SK-N-SH (cell line): ENCODE data around the gene NFKBIE. TPM values are rescaled to one million over a fixed set of nuclear protein-coding genes. Genes with fewer than 3 reads are reported as not detected.

Experiments used
- CTCF ChIA-PET: fragments of 300-600, 350-600 bp; formaldehyde crosslinking; extraction: SDS; loops from one replicate; lab custom pipeline; 2021; lab: Yijun Ruan, JAX
- POLR2A ChIA-PET: fragments of 350-600 bp; sonication (Branson Sonifier 250); formaldehyde crosslinking; extraction: SDS; loops from one replicate; lab custom pipeline; 2020; ENCODE audit warnings: antibody characterized with exemption, inconsistent platforms; lab: Yijun Ruan, JAX
- DNase-seq: peaks from one replicate; pipeline ENCODE4 v3.0.0; 2012
- H2AFZ ChIP-seq: fragments of 200-600 bp; sonication (generic); 2 replicates; pipeline ENCODE4 v1.8.1; 2016; ENCODE audit warnings: antibody characterized with exemption, mild to moderate bottlenecking, low read depth
- H3F3A ChIP-seq: fragments of 200-600 bp; sonication (generic); replicated peaks from 2 replicates; pipeline ENCODE3; 2016; ENCODE audit warnings: antibody characterized with exemption, mild to moderate bottlenecking; ENCODE audit not compliant: insufficient read depth
- H3K27ac ChIP-seq, 2 experiments: fragments of 200-500 bp in 1 of 2; fragments of 200-600 bp in 1 of 2; sonication (Bioruptor generic) in 1 of 2; sonication (generic), shearing (Covaris generic) in 1 of 2; 2 replicates each; pipeline versions ENCODE4 v1.5.1 to v1.6.1; 2014 to 2016; ENCODE audit warnings: low read depth in 2 of 2, inconsistent platforms in 1 of 2, low read length in 1 of 2, mild to moderate bottlenecking in 1 of 2, mixed read lengths in 1 of 2
- H3K27me3 ChIP-seq: fragments of 200-600 bp; sonication (generic), shearing (Covaris generic); 2 replicates; pipeline ENCODE4 v1.6.1; 2016; ENCODE audit warnings: mixed run types; ENCODE audit not compliant: insufficient read depth
- H3K36me3 ChIP-seq, 2 experiments: fragments of 200-500 bp in 1 of 2; fragments of 200-600 bp in 1 of 2; sonication (Bioruptor generic) in 1 of 2; sonication (generic) in 1 of 2; replicated peaks in 1 of 2; 2 replicates each; pipeline versions ENCODE3 to v1.5.1; 2014 to 2016; ENCODE audit warnings: low read length in 1 of 2, mild to moderate bottlenecking in 1 of 2; ENCODE audit not compliant: insufficient read depth in 2 of 2, control insufficient read depth in 1 of 2
- H3K4me1 ChIP-seq, 2 experiments: fragments of 200-500 bp in 1 of 2; fragments of 200-600 bp in 1 of 2; sonication (Bioruptor generic) in 1 of 2; sonication (generic), shearing (Covaris generic) in 1 of 2; 2 replicates each; pipeline versions ENCODE4 v1.5.1 to v1.6.1; 2014 to 2016; ENCODE audit warnings: low read depth in 1 of 2, low read length in 1 of 2, mixed run types in 1 of 2; ENCODE audit not compliant: insufficient read depth in 2 of 2, control insufficient read depth in 1 of 2
- H3K4me2 ChIP-seq: fragments of 200-600 bp; sonication (generic), shearing (Covaris generic); 2 replicates; pipeline ENCODE4 v1.6.1; 2017; ENCODE audit warnings: mixed run types
- H3K4me3 ChIP-seq, 2 experiments: fragments of 200-500 bp in 1 of 2; fragments of 200-600 bp in 1 of 2; sonication (Bioruptor generic) in 1 of 2; sonication (generic), shearing (Covaris generic) in 1 of 2; 2 replicates each; pipeline versions ENCODE4 v1.5.1 to v1.8.1; 2014 to 2016; ENCODE audit warnings: low read depth in 2 of 2, inconsistent platforms in 1 of 2, low read length in 1 of 2, mild to moderate bottlenecking in 1 of 2, mixed read lengths in 1 of 2, moderate library complexity in 1 of 2
- H3K79me2 ChIP-seq: fragments of 200-600 bp; sonication (generic); 2 replicates; pipeline ENCODE4 v1.8.1; 2017; ENCODE audit warnings: mild to moderate bottlenecking; ENCODE audit not compliant: insufficient read depth
- H3K9ac ChIP-seq: fragments of 200-600 bp; sonication (generic); 2 replicates; pipeline ENCODE4 v1.6.1; 2017; ENCODE audit warnings: mixed run types
- H3K9me2 ChIP-seq: fragments of 200-600 bp; sonication (generic); 2 replicates; pipeline ENCODE4 v1.6.1; 2017; ENCODE audit warnings: mixed run types
- H3K9me3 ChIP-seq: fragments of 200-600 bp; sonication (generic); 2 replicates; pipeline ENCODE4 v1.6.1; 2017; ENCODE audit warnings: mixed run types, mild to moderate bottlenecking, moderate library complexity
- H4K20me1 ChIP-seq: fragments of 200-600 bp; sonication (generic); 2 replicates; pipeline ENCODE4 v1.6.1; 2017; ENCODE audit warnings: mild to moderate bottlenecking, mixed run types; ENCODE audit not compliant: insufficient read depth
- CHD2 ChIP-seq: fragments of 150-350 bp; IDR thresholded peaks from 2 replicates; pipeline ENCODE4 v1.6.1; 2018; ENCODE audit warnings: low read length; ENCODE audit not compliant: partially characterized antibody
- ELF1 ChIP-seq: IDR thresholded peaks from 2 replicates; pipeline ENCODE4 v1.4.0; 2012
- EP300 ChIP-seq, 2 experiments: IDR thresholded peaks; 2 replicates each; pipeline versions ENCODE4 v1.4.0 to v1.6.1; 2012; ENCODE audit warnings: borderline replicate concordance in 1 of 2, low read depth in 1 of 2, low read length in 1 of 2
- FOXJ3 ChIP-seq: sonication (generic); formaldehyde crosslinking; IDR thresholded peaks from 2 replicates; pipeline ENCODE4 v1.5.1; 2020; ENCODE audit warnings: mild to moderate bottlenecking, missing genetic modification reagents
- GABPA ChIP-seq: IDR thresholded peaks from 2 replicates; pipeline ENCODE4 v1.4.0; 2012; ENCODE audit warnings: low read depth, mild to moderate bottlenecking
- GATA2 ChIP-seq: sonication (generic); formaldehyde crosslinking; IDR thresholded peaks from 2 replicates; pipeline ENCODE4 v1.5.0; 2020; ENCODE audit warnings: mild to moderate bottlenecking, missing genetic modification reagents
- MEF2A ChIP-seq: IDR thresholded peaks from 2 replicates; pipeline ENCODE4 v1.4.0; 2012; ENCODE audit warnings: low read depth, borderline replicate concordance
- NRF1 ChIP-seq: IDR thresholded peaks from 2 replicates; pipeline ENCODE4 v1.6.1; 2012; ENCODE audit warnings: low read depth, mild to moderate bottlenecking, low read length
- POLR2AphosphoS5 ChIP-seq: IDR thresholded peaks from 2 replicates; pipeline ENCODE4 v1.6.1; 2012; ENCODE audit warnings: low read depth, low read length
- RCOR1 ChIP-seq: fragments of 150-350 bp; IDR thresholded peaks from 2 replicates; pipeline ENCODE4 v1.6.1; 2017; ENCODE audit warnings: antibody characterized with exemption, low read length
- RFX5 ChIP-seq: IDR thresholded peaks from 2 replicates; pipeline ENCODE4 v1.6.1; 2012; ENCODE audit warnings: mild to moderate bottlenecking, improper control_type of control experiment, low read length
- SIN3A ChIP-seq: IDR thresholded peaks from 2 replicates; pipeline ENCODE4 v1.6.1; 2012; ENCODE audit warnings: low read depth, mild to moderate bottlenecking, low read length, moderate library complexity, borderline replicate concordance
- TAF1 ChIP-seq: IDR thresholded peaks from 2 replicates; pipeline ENCODE4 v1.6.1; 2012; ENCODE audit warnings: low read depth, mild to moderate bottlenecking, low read length, moderate library complexity, borderline replicate concordance
- TCF12 ChIP-seq: IDR thresholded peaks from 2 replicates; pipeline ENCODE4 v1.4.0; 2012
- WGBS: methylation state at CpG from one replicate; pipeline ENCODE4 v1.1.6; 2017; ENCODE audit warnings: low lambda C conversion rate; 5-methylcytosine and 5-hydroxymethylcytosine counted together
- polyA plus RNA-seq, 3 experiments: library from polyadenylated mRNA; depleted of rRNA; stranded (reverse); fragments of >200 nt; gene quantifications; 2 replicates each; pipeline ENCODE4 v1.2.3, GENCODE V29; 2012
- TF ChIP-seq, protein P1 (sequence below): IDR thresholded peaks from 2 replicates; pipeline ENCODE4 v1.6.1; 2012; ENCODE audit warnings: mild to moderate bottlenecking, low read depth, low read length, moderate library complexity
- TF ChIP-seq, protein P2 (sequence below): IDR thresholded peaks from 2 replicates; pipeline ENCODE4; 2012
- TF ChIP-seq, protein P3 (sequence below): fragments of 150-350 bp; IDR thresholded peaks from 2 replicates; pipeline ENCODE4 v1.6.1; 2016; ENCODE audit warnings: mild to moderate bottlenecking, low read depth, low read length
- TF ChIP-seq, protein P4 (sequence below): fragments of 150-350 bp; IDR thresholded peaks from 2 replicates; pipeline ENCODE4 v1.6.1; 2017; ENCODE audit warnings: antibody characterized with exemption, low read length, low read depth, borderline replicate concordance
- TF ChIP-seq, protein P5 (sequence below): fragments of 200-600 bp; sonication (generic); IDR thresholded peaks from 2 replicates; pipeline ENCODE4 v1.6.1; 2017; ENCODE audit warnings: antibody characterized with exemption, mild to moderate bottlenecking, moderate library complexity

The NFKBIE gene
- polyA plus RNA-seq, 1 of the 3 experiments (the other 2 are of a cell fraction): 5.8 TPM

DNA sequence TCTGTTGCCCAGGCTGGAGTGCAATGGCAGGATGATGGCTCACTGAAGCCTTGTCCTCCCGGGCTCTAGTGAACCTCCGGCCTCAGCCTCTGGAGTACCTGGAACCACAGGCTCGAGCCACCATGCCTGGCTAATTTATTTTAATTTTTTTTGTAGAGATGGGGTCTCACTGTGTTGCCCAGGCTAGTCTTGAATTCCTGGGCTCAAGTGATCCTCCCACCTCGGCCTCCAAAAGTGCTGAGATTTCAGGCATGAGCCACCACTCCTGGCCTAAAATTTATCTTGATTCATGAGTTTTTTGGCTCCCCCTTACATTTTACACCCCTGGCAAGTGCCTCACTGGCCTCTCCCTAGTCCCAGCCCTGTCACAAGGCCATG is 44.4 kb downstream of the NFKBIE start:
- no peak for DNase-seq
- H3K27ac ChIP-seq: peak overlapping the region in 1 of 2 experiments; percentile 98; a peak in 2 of 4 replicates
- peaks cover 7% of the 10 kb centered on the region; the same call in 1 of the 2 replicates for H3K79me2 ChIP-seq
- H2AFZ ChIP-seq: no peak overlapping the region
- no peak overlapping the region for H3K4me2 ChIP-seq
- H3F3A ChIP-seq: peaks cover 7% of the 10 kb centered on the region
- H3K36me3 ChIP-seq: no peaks in the 10 kb centered on the region
- H3K9ac ChIP-seq: no peak overlapping the region
- H4K20me1 ChIP-seq: no peaks in the 10 kb centered on the region
- peaks cover 17 to 60% of the 10 kb centered on the region in 2 experiments for H3K4me1 ChIP-seq
- ChIA-PET CTCF (interaction anchor here (0.6 to 13.7 kb wide), 20 partner anchors 9 to 138 kb away, joined by 3 to 224 read pairs (median 4); partner anchors contain the start of genes HSP90AB1 and SLC35B2), POLR2A (interaction anchor here (1.2 to 4.7 kb wide), 5 partner anchors 13 to 48 kb away, joined by 3 to 49 read pairs (median 4); partner anchors contain the start of genes HSP90AB1 and SLC35B2)
- WGBS: 88% methylated on average over 4 of the region's 4 CpGs
- H3K9me3 ChIP-seq: no peaks in the 10 kb centered on the region
- no peaks in the 10 kb centered on the region for H3K9me2 ChIP-seq
- TF ChIP-seq, protein P1, sequence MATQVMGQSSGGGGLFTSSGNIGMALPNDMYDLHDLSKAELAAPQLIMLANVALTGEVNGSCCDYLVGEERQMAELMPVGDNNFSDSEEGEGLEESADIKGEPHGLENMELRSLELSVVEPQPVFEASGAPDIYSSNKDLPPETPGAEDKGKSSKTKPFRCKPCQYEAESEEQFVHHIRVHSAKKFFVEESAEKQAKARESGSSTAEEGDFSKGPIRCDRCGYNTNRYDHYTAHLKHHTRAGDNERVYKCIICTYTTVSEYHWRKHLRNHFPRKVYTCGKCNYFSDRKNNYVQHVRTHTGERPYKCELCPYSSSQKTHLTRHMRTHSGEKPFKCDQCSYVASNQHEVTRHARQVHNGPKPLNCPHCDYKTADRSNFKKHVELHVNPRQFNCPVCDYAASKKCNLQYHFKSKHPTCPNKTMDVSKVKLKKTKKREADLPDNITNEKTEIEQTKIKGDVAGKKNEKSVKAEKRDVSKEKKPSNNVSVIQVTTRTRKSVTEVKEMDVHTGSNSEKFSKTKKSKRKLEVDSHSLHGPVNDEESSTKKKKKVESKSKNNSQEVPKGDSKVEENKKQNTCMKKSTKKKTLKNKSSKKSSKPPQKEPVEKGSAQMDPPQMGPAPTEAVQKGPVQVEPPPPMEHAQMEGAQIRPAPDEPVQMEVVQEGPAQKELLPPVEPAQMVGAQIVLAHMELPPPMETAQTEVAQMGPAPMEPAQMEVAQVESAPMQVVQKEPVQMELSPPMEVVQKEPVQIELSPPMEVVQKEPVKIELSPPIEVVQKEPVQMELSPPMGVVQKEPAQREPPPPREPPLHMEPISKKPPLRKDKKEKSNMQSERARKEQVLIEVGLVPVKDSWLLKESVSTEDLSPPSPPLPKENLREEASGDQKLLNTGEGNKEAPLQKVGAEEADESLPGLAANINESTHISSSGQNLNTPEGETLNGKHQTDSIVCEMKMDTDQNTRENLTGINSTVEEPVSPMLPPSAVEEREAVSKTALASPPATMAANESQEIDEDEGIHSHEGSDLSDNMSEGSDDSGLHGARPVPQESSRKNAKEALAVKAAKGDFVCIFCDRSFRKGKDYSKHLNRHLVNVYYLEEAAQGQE: no peak
- TF ChIP-seq, protein P2, sequence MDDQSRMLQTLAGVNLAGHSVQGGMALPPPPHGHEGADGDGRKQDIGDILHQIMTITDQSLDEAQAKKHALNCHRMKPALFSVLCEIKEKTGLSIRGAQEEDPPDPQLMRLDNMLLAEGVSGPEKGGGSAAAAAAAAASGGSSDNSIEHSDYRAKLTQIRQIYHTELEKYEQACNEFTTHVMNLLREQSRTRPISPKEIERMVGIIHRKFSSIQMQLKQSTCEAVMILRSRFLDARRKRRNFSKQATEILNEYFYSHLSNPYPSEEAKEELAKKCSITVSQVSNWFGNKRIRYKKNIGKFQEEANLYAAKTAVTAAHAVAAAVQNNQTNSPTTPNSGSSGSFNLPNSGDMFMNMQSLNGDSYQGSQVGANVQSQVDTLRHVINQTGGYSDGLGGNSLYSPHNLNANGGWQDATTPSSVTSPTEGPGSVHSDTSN: no peak
- TF ChIP-seq GABPA (no peak), CHD2 (no peak), TCF12 (no peak), MEF2A (no peak), ELF1 (no peak), SIN3A (no peak), POLR2AphosphoS5 (no peak), GATA2 (CRISPR knock-in tag) (no peak), NRF1 (no peak), TAF1 (no peak), RFX5 (no peak), RCOR1 (no peak), FOXJ3 (CRISPR knock-in tag) (no peak), EP300 (IDR thresholded peaks at IDR 0.05; ENCODE audit: borderline replicate concordance in 1 of 2, low read depth in 1 of 2, low read length in 1 of 2) (no peak)
- TF ChIP-seq, protein P3, sequence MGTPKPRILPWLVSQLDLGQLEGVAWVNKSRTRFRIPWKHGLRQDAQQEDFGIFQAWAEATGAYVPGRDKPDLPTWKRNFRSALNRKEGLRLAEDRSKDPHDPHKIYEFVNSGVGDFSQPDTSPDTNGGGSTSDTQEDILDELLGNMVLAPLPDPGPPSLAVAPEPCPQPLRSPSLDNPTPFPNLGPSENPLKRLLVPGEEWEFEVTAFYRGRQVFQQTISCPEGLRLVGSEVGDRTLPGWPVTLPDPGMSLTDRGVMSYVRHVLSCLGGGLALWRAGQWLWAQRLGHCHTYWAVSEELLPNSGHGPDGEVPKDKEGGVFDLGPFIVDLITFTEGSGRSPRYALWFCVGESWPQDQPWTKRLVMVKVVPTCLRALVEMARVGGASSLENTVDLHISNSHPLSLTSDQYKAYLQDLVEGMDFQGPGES: no peak
- TF ChIP-seq, protein P4, sequence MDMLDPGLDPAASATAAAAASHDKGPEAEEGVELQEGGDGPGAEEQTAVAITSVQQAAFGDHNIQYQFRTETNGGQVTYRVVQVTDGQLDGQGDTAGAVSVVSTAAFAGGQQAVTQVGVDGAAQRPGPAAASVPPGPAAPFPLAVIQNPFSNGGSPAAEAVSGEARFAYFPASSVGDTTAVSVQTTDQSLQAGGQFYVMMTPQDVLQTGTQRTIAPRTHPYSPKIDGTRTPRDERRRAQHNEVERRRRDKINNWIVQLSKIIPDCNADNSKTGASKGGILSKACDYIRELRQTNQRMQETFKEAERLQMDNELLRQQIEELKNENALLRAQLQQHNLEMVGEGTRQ: no peak
- TF ChIP-seq, protein P5, sequence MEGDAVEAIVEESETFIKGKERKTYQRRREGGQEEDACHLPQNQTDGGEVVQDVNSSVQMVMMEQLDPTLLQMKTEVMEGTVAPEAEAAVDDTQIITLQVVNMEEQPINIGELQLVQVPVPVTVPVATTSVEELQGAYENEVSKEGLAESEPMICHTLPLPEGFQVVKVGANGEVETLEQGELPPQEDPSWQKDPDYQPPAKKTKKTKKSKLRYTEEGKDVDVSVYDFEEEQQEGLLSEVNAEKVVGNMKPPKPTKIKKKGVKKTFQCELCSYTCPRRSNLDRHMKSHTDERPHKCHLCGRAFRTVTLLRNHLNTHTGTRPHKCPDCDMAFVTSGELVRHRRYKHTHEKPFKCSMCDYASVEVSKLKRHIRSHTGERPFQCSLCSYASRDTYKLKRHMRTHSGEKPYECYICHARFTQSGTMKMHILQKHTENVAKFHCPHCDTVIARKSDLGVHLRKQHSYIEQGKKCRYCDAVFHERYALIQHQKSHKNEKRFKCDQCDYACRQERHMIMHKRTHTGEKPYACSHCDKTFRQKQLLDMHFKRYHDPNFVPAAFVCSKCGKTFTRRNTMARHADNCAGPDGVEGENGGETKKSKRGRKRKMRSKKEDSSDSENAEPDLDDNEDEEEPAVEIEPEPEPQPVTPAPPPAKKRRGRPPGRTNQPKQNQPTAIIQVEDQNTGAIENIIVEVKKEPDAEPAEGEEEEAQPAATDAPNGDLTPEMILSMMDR: no peak
- no peak overlapping the region for H3K4me3 ChIP-seq
- H3K27me3 ChIP-seq: no peaks in the 10 kb centered on the region
